Measurements from ENCODE around the gene LBR. TPM values are rescaled to one million over a fixed set of nuclear protein-coding genes. Genes with fewer than 3 reads are reported as not detected.

LBR gene
- total and polyA plus RNA-seq, 2 experiments from 2014 or later: 22.0 to 27.0 TPM

DNA sequence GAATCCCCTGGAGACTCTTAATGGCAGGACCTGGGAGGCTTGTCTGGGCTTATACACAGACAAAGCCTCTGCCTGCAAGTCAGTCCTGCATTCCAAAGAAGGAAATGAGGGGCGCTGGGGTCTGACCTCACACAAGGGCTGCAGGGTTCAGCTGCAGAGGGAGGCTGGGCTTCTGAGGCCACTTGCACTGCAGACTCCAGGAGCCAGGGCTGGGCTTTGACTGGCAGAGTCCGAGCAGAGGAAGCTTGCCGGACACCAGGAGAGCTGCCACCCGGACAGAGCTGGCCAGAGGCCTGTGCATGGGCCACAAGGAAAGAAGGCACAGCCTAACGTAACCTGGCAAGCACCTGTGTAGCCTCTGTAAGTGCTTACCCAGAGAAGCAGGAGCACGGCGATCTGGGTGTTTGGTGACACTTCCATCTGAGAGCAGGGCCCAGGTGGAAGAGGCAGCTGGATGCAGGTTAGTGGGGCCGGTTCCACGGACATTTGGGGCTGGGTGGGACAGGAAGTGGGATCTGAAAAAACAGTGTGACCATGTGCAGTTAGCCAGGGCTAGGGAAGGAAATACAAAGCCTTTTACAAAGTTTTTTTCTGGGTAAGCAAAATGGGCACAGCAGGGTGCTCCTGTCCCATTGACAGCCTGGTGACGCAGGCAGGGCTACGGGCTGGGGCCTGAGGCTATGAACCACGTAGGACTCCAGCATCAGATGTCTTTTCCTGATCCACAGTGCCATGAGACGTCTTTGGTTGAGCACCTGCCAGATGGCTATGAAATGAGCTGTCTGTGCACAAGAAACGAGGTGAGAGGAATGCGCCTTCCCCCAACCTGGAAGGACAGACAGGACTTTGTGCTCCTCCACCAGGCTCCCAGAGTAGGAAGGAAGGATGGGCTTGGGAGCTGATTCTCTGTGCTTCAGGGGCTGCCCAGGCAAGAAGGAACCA is 37.3 kb upstream of the LBR start:
- Histone ChIP-seq H3K4me1 (ENCODE audit: low read depth) (peaks cover 11% of the 10 kb centered on the region), H3K27me3 (no peaks in the 10 kb centered on the region), H3K27ac (no peak overlapping the region), H3K4me3 (no peak overlapping the region), H3K36me3 (no peaks in the 10 kb centered on the region), H3K9me3 (ENCODE audit: low read depth) (no peaks in the 10 kb centered on the region)
- no peak for DNase-seq (ENCODE audit: low read depth in 1 of 2, low spot score in 1 of 2)
- no peak for TF ChIP-seq CTCF (IDR thresholded peaks at IDR 0.05; ENCODE audit: low read depth, low read length)

DNA sequence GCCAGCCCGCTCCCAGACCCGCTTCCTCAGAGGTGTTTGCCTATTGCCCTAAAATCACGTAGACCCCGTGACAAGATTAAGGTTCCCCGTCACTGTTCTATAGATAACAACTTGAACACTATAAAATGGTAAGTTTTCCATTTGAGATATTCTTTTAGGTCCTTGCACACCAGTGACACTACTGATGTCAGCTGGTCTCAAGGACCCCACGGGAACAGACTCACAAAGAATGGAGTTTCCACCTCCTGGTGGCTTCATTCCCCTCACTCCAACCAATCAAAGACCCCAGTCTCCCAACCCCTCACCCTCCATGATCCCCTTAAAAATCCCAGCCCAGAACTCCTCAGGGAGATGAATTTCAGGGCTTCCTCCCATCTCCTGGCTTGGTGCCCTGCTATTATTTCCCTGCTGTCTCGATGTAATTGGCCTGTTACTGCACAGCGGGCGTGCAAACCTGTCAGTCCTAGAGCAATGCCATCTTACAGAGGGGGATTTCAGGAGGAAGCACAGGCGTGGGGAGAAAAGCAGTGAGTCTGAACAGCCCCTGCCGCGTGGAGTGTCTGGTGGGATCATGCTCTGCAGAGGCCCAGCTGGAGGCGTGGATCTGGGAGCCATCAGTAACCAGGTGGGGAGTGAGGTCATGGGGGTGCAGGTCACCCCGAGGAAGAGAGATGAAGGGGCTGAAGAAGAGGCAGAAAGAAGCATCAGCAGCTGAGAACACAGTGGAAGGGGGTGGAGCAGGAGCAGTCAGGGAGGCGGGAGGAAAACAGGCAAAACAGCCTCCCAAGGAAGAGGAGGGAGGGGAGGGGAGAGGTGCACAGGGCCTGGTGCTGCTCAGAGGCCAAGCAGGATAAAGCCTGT is 35.1 kb upstream of the LBR start:
- Histone ChIP-seq H3K4me1 (ENCODE audit: low read depth) (peaks cover 7% of the 10 kb centered on the region), H3K9me3 (ENCODE audit: low read depth) (no peaks in the 10 kb centered on the region)
- no peak for TF ChIP-seq CTCF (IDR thresholded peaks at IDR 0.05; ENCODE audit: low read depth, low read length)

DNA sequence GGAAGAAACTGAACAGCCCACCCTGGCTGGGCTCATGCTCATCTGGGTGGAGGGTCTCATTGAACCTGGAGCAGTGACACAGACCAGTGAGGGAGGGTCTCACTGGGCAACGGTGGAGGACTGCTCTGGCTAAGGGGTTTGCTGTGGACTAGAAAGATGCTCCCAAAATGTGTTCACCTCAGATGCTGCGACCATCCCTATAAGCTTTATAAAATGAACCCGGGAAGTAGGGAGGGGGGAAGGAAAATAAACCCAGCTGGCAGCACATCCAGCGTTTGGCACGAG is 34.5 kb upstream of the LBR start:
- Histone ChIP-seq H3K4me3 (no peak overlapping the region), H3K4me1 (ENCODE audit: low read depth) (peaks cover 5% of the 10 kb centered on the region), H3K9me3 (ENCODE audit: low read depth) (no peaks in the 10 kb centered on the region), H3K27me3 (no peaks in the 10 kb centered on the region), H3K36me3 (no peaks in the 10 kb centered on the region), H3K27ac (no peak overlapping the region)
- no peak for TF ChIP-seq CTCF (IDR thresholded peaks at IDR 0.05; ENCODE audit: low read depth, low read length)
- no peak for DNase-seq (ENCODE audit: low read depth in 1 of 2, low spot score in 1 of 2)

More for the DNA sequence above, 35.1 kb upstream of the LBR start:
- no peaks in the 10 kb centered on the region for H3K36me3 ChIP-seq
- no peak for DNase-seq (ENCODE audit: low read depth in 1 of 2, low spot score in 1 of 2)
- H3K27me3 ChIP-seq: no peaks in the 10 kb centered on the region
- H3K4me3 ChIP-seq: no peak overlapping the region
- no peak overlapping the region for H3K27ac ChIP-seq

DNA sequence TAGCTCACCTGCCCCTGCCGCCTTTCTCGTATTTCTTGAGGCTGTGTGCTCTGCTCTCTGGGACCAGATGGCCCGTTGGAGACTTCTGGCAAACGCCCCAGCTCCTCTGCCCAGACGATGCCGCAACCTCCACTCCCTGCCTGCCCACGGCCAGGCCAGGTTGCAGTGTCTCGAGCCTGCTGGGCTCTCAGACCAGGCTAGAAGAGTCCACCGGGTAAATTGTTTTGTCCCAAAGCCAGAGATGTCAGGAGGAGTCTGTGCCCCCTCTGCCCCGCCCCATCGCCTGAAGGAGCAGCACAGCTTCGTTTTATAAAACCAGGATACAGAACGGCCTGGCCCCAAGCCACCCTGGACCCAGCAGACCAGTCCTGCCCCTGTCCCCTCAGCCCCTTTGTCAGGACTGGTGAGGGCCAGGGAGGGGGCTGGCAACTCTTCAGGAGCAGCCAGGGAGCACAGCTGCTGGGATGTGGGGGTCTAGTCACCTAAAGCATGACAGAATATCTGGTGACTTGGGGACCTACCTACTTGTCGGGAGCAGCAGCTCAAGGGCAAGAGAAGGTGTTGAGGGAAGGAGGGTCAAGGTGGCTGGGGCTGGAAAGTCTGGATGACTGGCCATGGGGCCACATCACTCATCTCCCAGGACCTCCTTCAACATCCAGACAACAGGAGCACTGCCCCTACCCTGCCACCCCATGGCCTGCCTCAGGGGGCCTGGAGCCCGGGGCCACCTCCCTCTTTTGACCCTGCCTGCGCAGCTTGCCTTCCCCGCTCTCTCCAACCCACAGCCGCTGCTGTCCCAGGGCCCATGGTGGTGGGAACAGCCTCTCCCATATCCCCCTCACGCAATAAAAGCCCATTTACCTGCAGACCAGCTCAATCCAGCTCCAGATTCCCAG is 33.9 kb upstream of the LBR start:
- no peaks in the 10 kb centered on the region for H3K9me3 ChIP-seq (ENCODE audit: low read depth)
- H3K27me3 ChIP-seq: no peaks in the 10 kb centered on the region
- no peaks in the 10 kb centered on the region for H3K36me3 ChIP-seq
- no peak for TF ChIP-seq CTCF (IDR thresholded peaks at IDR 0.05; ENCODE audit: low read depth, low read length)
- H3K27ac ChIP-seq: no peak overlapping the region
- H3K4me3 ChIP-seq: no peak overlapping the region
- no peak for DNase-seq (ENCODE audit: low read depth in 1 of 2, low spot score in 1 of 2)
- peaks cover 5% of the 10 kb centered on the region for H3K4me1 ChIP-seq (ENCODE audit: low read depth)

Data from cardiac muscle cell (in vitro differentiated cells and primary cell).